ENCODE results near the gene ZNF180. TPM values are rescaled to one million over a fixed set of nuclear protein-coding genes. Genes with fewer than 3 reads are reported as not detected.

ZNF180 gene
- total RNA-seq, 4 donors from 2014 or later, result 6.4 to 59.7 (median 8.4) TPM

GRCh38 chr19:44525721-44526430 is 25.6 kb upstream of the ZNF180 start:
- in situ Hi-C loops (cut with MboI; ENCODE audit: low pct_ligation_motif_present in 1 of 4, low pct_unique_long_range_greater_than_20kb in 1 of 4, low sequenced_read_pairs in 3 of 4), result no loop called here
- intact Hi-C loops (cut with DNase I; ENCODE audit: low total_unique reads), result no loop called here
- TF ChIP-seq CTCF (IDR thresholded peaks at IDR 0.05), result no peak
- no peak for TF ChIP-seq POLR2A (IDR thresholded peaks at IDR 0.05)
- no peak for TF ChIP-seq EP300 (IDR thresholded peaks at IDR 0.05; ENCODE audit: low read depth)
- TF ChIP-seq POLR2AphosphoS5 (IDR thresholded peaks at IDR 0.05), result no peak
- no peak overlapping the region for H3K4me3 ChIP-seq
- WGBS, 2 donors (ENCODE audit: low coverage in 1 of 2), result 54% methylated on average over 4 of the region's 4 CpGs; no CpG with 5 or more reads in 1 of the 2 donors
- DNase-seq, result no peak
- H3K27me3 ChIP-seq, result peaks cover 15% of the 10 kb centered on the region
- no peaks in the 10 kb centered on the region for H3K9me3 ChIP-seq
- H3K4me1 ChIP-seq, result no peaks in the 10 kb centered on the region
- no peaks in the 10 kb centered on the region for H3K36me3 ChIP-seq
- H3K27ac ChIP-seq, result no peak overlapping the region

GRCh38 chr19:44521370-44521769 is 21.0 kb upstream of the ZNF180 start:
- in situ Hi-C loops (cut with MboI; ENCODE audit: low pct_ligation_motif_present in 1 of 4, low pct_unique_long_range_greater_than_20kb in 1 of 4, low sequenced_read_pairs in 3 of 4), result no loop called here
- WGBS, 2 donors (ENCODE audit: low coverage in 1 of 2), result 83 to 91% methylated on average over 1 to 2 of the region's 2 CpGs
- Histone ChIP-seq H3K36me3 (no peaks in the 10 kb centered on the region), H3K4me1 (no peaks in the 10 kb centered on the region), H3K27ac (no peak overlapping the region), H3K27me3 (peaks cover 5% of the 10 kb centered on the region), H3K4me3 (no peak overlapping the region), H3K9me3 (no peaks in the 10 kb centered on the region)
- intact Hi-C loops (cut with DNase I; ENCODE audit: low total_unique reads), result no loop called here
- DNase-seq, result no peak
- no peak for TF ChIP-seq POLR2A (IDR thresholded peaks at IDR 0.05)
- TF ChIP-seq EP300 (IDR thresholded peaks at IDR 0.05; ENCODE audit: low read depth), result no peak
- TF ChIP-seq CTCF (IDR thresholded peaks at IDR 0.05), result no peak
- TF ChIP-seq POLR2AphosphoS5 (IDR thresholded peaks at IDR 0.05), result no peak

- Histone ChIP-seq H3K9me3 (no peaks in the 10 kb centered on the region), H3K27ac (no peak overlapping the region), H3K4me1 (no peaks in the 10 kb centered on the region), H3K27me3 (no peaks in the 10 kb centered on the region), H3K4me3 (no peak overlapping the region), H3K36me3 (no peaks in the 10 kb centered on the region)
- WGBS, 2 donors (ENCODE audit: low coverage in 1 of 2), result 72 to 77% methylated on average over 4 to 7 of the region's 7 CpGs
- TF ChIP-seq CTCF (IDR thresholded peaks at IDR 0.05) (no peak), EP300 (IDR thresholded peaks at IDR 0.05; ENCODE audit: low read depth) (no peak), POLR2A (IDR thresholded peaks at IDR 0.05) (no peak), POLR2AphosphoS5 (IDR thresholded peaks at IDR 0.05) (no peak)
- in situ Hi-C loops (cut with MboI; ENCODE audit: low pct_ligation_motif_present in 1 of 4, low pct_unique_long_range_greater_than_20kb in 1 of 4, low sequenced_read_pairs in 3 of 4), result no loop called here
- no peak for DNase-seq
- intact Hi-C loops (cut with DNase I; ENCODE audit: low total_unique reads), result no loop called here
Measured at GRCh38 chr19:44517146-44517545, 16.8 kb upstream of the ZNF180 start.

GRCh38 chr19:44515907-44516306 is 15.6 kb upstream of the ZNF180 start:
- 86 to 93% methylated on average over 1 of the region's 1 CpG for WGBS, 2 donors (ENCODE audit: low coverage in 1 of 2)
- no peaks in the 10 kb centered on the region for H3K9me3 ChIP-seq
- no peaks in the 10 kb centered on the region for H3K27me3 ChIP-seq
- intact Hi-C loops (cut with DNase I; ENCODE audit: low total_unique reads) (no loop called here), in situ Hi-C loops (cut with MboI; ENCODE audit: low pct_ligation_motif_present in 1 of 4, low pct_unique_long_range_greater_than_20kb in 1 of 4, low sequenced_read_pairs in 3 of 4) (no loop called here)
- H3K27ac ChIP-seq, result no peak overlapping the region
- no peak overlapping the region for H3K4me3 ChIP-seq
- TF ChIP-seq POLR2AphosphoS5 (IDR thresholded peaks at IDR 0.05) (no peak), POLR2A (IDR thresholded peaks at IDR 0.05) (no peak), EP300 (IDR thresholded peaks at IDR 0.05; ENCODE audit: low read depth) (no peak), CTCF (IDR thresholded peaks at IDR 0.05) (no peak)
- DNase-seq, result no peak
- H3K36me3 ChIP-seq, result no peaks in the 10 kb centered on the region
- H3K4me1 ChIP-seq, result no peaks in the 10 kb centered on the region

All from transverse colon (tissue), 4 donors.